WERI-Rb-1 (cell line): Measurements from ENCODE around the gene STPG3.

Experiments
- DNase-seq: peaks from one replicate; pipeline ENCODE4 v3.0.0-alpha.2; 2020
- H3K27ac ChIP-seq: fragments of 250-450 bp; sonication (Bioruptor Pico); 2 replicates; pipeline ENCODE4 v1.5.1; 2020; ENCODE audit warnings: mild to moderate bottlenecking, moderate library complexity
- H3K27me3 ChIP-seq: fragments of 250-450 bp; sonication (Bioruptor Pico); 2 replicates; pipeline ENCODE4 v1.5.1; 2021; ENCODE audit warnings: mild to moderate bottlenecking, low read depth, moderate library complexity; ENCODE audit not compliant: insufficient read depth, severe bottlenecking
- H3K36me3 ChIP-seq: fragments of 250-450 bp; sonication (Bioruptor Pico); 2 replicates; pipeline ENCODE4 v1.5.1; 2020; ENCODE audit warnings: mild to moderate bottlenecking, moderate library complexity
- H3K4me3 ChIP-seq: 2 replicates; pipeline ENCODE4 v1.5.1; 2011; ENCODE audit warnings: low read depth, mild to moderate bottlenecking, control low read depth, low read length
- H3K9me3 ChIP-seq: fragments of 250-450 bp; sonication (Bioruptor Pico); 2 replicates; pipeline ENCODE4 v1.5.1; 2021; ENCODE audit warnings: mild to moderate bottlenecking, moderate library complexity; ENCODE audit not compliant: severe bottlenecking
- TF ChIP-seq, protein P1 (sequence below): IDR thresholded peaks from 2 replicates; pipeline ENCODE4 v1.5.1; 2011; ENCODE audit warnings: low read depth, mild to moderate bottlenecking, control low read depth, inconsistent platforms, low read length

The STPG3 gene

DNA sequence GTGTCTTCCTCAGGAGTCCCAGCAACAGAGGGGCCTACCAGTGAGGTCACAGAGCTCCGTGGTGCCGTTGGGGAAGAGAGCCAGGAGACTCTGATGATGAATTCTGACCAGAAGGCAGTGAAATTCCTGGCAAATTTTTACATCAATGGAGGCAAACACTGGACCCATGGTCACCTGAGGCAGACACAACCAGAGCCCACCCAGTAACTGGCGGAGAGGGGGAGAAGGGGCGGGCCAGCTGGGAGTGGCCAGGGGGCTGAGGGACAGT, at the start of gene STPG3:
STPG3 (plus strand) TSS at position 93 of the 268 bp plus-strand sequence; CDS start at position 94, 1 bp downstream.
- Histone ChIP-seq H3K36me3 (no peaks in the 10 kb centered on the region; the same call in 1 of the 2 replicates), H3K9me3 (no peaks in the 10 kb centered on the region), H3K4me3 (no peak within 1 kb of the TSS), H3K27ac (no peak within 1 kb of the TSS), H3K27me3 (no peaks in the 10 kb centered on the region)
- DNase-seq = no peak
- TF ChIP-seq, protein P1, sequence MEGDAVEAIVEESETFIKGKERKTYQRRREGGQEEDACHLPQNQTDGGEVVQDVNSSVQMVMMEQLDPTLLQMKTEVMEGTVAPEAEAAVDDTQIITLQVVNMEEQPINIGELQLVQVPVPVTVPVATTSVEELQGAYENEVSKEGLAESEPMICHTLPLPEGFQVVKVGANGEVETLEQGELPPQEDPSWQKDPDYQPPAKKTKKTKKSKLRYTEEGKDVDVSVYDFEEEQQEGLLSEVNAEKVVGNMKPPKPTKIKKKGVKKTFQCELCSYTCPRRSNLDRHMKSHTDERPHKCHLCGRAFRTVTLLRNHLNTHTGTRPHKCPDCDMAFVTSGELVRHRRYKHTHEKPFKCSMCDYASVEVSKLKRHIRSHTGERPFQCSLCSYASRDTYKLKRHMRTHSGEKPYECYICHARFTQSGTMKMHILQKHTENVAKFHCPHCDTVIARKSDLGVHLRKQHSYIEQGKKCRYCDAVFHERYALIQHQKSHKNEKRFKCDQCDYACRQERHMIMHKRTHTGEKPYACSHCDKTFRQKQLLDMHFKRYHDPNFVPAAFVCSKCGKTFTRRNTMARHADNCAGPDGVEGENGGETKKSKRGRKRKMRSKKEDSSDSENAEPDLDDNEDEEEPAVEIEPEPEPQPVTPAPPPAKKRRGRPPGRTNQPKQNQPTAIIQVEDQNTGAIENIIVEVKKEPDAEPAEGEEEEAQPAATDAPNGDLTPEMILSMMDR = no peak

DNA sequence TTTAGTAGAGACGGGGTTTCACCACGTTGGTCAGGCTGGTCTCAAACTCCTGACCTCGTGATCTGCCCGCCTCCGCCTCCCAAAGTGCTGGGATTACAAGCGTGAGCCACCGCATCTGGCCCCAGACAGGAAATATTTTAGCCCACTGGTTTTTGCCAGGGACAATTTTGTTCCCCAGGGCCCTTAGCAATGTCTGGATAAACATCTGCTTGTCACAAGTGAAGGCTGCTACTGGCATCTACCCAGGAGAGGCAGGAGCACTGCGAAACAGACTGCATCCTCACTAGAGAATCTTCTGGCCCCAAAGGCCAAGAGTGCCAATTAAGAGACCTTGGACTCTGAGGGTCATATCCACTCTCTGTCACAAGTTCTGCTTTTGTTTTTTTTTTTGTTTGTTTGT, 48.1 kb upstream of the STPG3 start:
- TF ChIP-seq, protein P1 = no peak
- Histone ChIP-seq H3K9me3 (no peaks in the 10 kb centered on the region), H3K27ac (no peak overlapping the region), H3K4me3 (no peak overlapping the region), H3K27me3 (no peaks in the 10 kb centered on the region), H3K36me3 (no peaks in the 10 kb centered on the region)
- no peak for DNase-seq

DNA sequence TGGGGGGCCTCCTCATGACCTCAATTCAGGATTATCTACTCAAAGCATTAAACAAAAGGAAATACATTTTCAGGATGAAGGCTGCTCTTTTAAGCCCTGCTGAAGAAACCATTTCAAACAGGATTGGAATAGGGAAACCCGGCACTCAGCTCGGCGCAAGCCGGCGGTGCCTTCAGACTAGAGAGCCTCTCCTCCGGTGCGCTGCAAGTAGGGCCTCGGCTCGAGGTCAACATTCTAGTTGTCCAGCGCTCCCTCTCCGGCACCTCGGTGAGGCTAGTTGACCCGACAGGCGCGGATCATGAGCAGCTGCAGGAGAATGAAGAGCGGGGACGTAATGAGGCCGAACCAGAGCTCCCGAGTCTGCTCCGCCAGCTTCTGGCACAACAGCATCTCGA, 46.4 kb upstream of the STPG3 start:
- no peaks in the 10 kb centered on the region for H3K27me3 ChIP-seq
- no peak for DNase-seq
- no peak overlapping the region; the same call in 1 of the 2 replicates for H3K27ac ChIP-seq
- H3K9me3 ChIP-seq = no peaks in the 10 kb centered on the region
- H3K36me3 ChIP-seq = no peaks in the 10 kb centered on the region
- peak overlapping the region; percentile 82 for H3K4me3 ChIP-seq
- TF ChIP-seq, protein P1 = no peak

DNA sequence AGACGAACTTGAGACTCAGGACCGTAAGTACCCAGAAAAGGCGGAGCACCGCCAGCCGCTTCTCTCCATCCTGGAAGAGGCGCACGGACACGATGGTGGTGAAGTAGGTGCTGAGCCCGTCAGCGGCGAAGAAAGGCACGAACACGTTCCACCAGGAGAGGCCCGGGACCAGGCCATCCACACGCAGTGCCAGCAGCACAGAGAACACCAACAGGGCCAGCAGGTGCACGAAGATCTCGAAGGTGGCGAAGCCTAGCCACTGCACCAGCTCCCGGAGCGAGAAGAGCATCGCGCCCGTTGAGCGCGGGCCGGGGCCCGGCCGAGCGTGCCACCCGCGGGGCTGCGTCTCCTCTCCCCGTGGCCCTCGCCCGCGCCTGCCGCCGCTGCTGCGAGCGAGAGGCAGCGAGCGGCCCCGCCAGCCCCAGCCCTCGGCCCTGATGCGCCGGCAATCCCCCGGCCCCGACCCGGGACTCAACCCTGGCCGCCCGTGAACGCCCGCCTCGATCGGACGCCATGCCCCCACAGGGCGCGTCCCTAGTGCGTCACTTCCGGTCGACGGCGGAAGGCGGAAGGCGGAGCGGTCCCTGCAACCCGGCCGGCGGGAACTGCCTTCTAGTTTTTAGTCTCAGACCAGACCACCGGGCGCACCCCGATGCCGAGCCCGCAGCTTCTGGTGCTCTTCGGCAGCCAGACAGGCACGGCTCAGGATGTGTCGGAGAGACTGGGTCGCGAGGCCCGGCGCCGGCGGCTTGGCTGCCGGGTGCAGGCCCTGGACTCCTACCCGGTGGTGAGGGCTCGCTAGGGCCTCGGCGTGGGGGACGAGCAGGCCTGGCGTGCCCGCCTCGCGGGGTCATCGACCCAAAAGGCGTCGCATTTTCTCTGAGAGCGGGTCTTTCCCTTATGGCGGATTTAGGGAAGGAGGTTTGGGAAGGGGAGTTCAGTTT, 45.7 kb upstream of the STPG3 start, which contains the start of the genes NDOR1 and TMEM203:
NDOR1 (plus strand) TSS at position 575 of the 944 bp plus-strand sequence; CDS start at position 653, 78 bp downstream.
TMEM203 (minus strand) TSS at position 523 of the 944 bp plus-strand sequence; CDS start at position 289, 234 bp downstream.
- peak; percentile 69 for DNase-seq
- TF ChIP-seq, protein P1 = no peak
- H3K27me3 ChIP-seq = no peaks in the 10 kb centered on the region
- no peaks in the 10 kb centered on the region for H3K36me3 ChIP-seq
- H3K27ac ChIP-seq = peak within 1 kb of the TSS; percentile 80
- no peaks in the 10 kb centered on the region for H3K9me3 ChIP-seq
- H3K4me3 ChIP-seq = peak within 1 kb of the TSS; percentile 82

- no peak overlapping the region for H3K27ac ChIP-seq
- no peaks in the 10 kb centered on the region for H3K36me3 ChIP-seq
- no peaks in the 10 kb centered on the region for H3K27me3 ChIP-seq
- no peaks in the 10 kb centered on the region for H3K9me3 ChIP-seq
- no peak for DNase-seq
- no peak overlapping the region; the same call in 1 of the 2 replicates for H3K4me3 ChIP-seq
- TF ChIP-seq, protein P1 = no peak
Observed at GRCh38 chr9:137206602-137207001, 44.5 kb upstream of the STPG3 start.
